ENCODE data around the gene RASEF.

RASEF gene

DNA sequence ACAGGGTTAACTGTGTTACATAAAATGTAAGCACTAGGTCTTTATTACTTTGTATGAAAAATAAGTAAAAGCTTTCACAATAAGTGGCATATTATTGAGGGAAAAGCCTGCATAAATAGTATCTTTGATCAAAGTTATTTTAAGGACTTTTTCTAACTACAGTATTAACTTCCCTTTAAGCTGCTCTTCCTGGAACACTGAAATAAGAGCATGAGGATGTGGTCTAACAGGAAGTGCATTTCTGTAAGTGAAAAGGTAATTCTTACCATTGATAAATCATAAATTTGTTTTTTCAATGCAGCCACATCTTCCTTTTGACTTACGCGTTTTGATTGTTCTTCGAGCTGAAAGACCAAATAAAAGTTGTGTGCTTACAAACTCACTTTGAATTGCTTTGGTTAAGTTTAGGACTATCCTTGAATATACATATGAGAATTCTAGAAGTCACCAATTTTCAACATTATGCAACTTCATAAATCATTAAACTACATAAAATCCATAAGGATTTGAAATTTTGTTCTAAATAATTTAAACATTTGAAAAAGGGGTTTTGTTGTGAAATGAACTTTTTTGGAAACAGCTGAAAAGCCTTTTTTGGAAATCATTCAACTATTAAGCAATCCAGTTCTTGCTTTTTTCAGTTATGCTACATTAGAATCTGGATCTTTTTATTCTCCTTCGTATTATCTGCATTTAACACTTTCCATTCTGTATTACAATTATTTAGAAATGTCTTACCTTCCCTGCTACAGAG, 50.6 kb downstream of the RASEF start:
- DNase-seq = no peak

DNA sequence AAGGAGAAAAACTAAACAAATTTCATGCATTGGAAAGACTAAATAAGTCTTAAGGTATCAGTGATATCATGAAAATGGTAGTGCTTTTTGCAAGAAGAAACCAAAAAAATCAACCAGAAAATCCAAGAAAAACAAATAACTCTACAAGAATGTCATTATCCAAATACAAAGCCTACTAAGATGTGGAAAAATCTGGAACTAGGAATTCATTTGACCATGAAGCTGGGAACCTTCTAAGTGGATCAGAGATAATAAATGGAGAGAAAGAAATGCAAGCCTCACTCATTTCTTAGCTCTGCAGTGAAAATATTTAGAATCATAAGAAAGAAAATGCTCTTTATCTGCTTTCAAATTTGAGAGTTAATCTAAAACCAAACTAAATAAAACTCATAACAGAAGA, 51.3 kb downstream of the RASEF start:
- no peak for DNase-seq

DNA sequence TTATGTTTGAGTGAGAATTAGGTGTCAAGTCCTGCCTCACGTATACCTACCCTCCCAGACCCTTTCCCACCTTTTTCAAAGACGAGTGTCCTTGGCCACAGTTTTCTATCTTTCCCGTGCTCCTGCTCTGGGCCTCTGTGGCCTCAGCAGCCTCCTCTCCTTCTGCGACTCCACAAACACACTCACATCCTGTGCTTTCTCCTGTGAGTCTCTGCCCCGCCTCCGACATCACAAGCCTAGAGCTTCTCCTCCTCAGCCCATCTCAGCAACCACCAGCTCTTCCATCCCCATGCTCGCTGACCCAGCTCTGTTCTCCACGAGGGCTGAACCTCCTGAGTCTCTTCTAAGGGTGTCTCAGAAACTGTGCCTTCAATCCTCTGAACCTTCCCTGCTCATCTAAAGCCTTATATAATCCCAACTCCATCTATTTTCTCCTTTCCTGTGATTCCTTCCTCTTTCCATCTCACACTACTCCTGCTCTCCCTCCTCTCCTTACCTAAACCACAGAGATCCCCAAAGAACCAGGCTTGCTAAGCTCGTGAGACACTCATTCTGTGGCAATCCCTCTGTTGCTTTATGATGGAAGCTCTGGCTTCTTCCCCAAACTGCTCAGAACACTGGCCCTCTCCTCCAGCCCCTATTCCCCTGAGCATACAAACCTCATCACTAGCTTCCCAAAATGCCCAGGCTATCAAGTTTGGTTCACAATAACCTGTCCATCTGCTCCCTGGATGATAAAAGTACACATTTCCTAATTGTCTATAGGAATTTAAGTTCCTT, 55.2 kb downstream of the RASEF start:
- no peak for DNase-seq

DNA sequence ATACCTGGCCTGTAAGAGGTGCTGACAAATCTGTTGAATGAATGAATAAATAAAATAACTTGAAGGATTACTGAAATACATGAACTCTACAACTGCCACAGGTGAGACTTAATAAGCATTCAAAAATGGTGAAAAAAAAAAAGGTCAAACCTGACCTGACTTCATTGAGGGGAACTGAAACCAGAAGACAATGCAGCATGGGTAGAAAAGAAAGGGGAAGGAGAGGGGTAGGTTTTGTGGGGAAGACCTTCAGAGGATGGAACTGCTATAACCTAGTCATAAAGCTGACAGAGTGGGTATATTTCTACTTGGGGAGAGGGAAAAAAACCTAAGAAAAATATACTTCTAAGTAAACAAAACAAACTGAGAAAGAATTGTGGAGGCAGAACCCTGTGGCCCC, 56.6 kb downstream of the RASEF start:
- DNase-seq = no peak

DNA sequence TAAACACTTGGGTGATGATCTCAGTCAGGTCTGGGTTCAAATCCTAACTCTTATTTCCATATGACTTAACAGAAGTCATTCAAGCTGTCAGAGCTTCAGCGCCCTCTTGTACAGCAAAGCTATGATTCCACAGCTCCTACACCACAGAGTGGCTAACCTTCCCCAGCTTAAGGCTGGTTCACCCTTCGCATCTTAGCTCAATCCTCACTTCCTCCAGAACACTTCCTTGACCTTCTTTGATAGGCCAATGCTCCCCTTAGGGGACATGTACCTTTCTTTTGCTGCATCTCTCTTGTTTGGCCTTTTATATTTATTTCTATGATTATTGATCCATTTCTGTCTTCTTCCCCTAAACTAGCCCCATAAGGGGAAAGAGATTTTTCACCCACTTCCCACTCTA, 57.0 kb downstream of the RASEF start:
- no peak for DNase-seq

DNA sequence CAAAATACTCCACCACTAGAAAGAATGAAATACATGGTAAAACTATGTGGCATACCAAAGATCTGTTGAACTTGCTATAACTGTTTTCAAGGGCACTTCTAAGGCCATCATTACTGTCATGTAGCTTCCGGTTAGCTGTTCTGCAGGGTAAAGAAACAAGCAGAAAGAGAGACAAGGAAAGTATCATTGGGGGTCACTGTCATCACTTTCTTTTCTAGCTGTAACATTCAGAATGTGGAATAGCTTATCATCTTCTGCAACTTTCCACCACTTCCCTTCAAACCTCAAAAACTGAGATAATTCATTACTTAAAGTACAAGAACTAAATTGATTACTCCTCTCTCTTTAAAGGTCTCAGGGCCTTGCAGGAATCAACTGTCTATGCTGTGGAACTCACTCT, 57.6 kb downstream of the RASEF start:
- no peak for DNase-seq

DNA sequence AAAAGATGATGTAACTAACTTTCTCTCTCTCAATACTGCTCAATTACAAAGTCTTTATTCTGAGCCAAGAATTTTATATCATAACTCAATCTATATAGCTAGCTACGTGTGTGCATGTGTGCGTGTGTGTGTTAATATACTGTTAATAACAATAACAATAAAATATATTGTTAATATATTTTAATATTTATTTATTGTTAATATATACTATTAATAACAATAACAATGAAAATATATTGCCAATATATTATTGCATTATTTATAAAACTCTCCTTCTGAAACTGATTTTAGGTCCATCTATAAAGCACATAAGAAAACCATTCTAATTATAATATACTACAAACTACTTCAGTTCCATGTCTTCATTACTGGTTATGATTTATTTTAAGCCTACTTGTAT, 60.6 kb downstream of the RASEF start:
- DNase-seq = no peak

DNA sequence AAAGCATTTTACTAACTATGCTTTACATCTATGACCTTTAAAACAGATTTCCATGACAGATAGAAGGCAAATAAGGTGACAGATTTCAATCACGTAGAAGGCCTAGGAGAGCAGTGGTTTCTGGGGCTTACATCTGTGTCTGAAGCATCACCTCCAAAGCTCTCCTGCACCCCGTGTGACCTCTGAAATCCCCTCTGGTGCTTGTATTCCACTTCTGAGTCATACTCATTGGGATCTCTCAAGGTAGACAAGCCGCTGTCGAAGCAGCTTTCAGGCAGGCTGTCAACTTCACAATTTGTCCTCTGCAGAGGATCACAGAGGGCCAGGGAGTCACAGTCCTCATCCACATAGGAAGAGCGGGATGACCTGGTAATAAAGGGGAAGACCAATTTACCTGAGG, 62.2 kb downstream of the RASEF start:
- DNase-seq = no peak

DNA sequence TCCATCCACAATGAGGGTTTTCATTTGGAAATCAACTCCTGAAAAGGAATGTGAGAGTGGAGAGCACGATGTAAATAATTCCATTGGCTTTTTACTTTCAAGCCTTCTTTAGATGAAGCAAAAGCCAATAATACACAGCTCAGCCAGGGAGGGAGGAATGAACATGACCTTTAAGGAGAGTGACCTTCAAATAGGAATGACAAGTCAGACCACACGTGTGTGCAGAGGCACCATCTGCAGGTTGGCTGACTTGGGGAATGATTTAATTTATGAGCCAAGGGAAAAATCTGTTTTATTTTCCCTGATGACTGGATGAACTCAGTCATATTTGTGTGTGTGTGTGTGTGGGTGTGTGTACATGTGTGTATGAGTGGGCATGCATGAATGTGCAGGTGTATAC, 64.5 kb downstream of the RASEF start:
- DNase-seq = no peak

DNA sequence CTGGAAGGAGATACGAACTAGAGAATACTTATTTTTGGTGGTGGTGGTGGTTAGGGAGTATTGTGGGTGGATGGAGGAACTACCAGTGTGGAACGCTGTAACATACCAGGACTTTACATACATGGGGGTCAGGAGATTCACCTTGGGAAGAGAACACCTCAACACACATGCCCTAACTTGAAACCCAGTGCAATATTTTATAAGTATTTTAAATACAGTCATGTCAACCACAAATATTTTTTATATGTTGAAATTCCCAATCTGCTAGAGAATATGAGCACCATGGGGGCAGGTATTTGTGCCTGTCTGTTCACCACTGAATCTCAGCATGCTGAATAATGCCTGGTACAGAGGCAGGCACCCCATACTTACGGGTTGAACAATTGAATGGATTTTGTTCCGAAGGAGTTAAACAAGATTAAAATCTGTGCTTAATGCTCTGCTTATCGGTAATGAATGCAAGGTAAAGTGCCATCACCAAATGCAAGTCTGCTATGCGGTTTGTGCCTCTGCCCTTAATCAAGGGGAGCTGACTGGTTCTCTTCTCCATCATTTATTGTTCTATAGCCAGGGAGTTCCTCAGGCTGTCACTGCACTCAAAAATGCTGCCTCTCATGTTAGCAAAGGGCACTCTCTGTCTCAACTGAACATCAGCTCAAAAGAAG, 65.3 kb downstream of the RASEF start:
- no peak for DNase-seq

DNA sequence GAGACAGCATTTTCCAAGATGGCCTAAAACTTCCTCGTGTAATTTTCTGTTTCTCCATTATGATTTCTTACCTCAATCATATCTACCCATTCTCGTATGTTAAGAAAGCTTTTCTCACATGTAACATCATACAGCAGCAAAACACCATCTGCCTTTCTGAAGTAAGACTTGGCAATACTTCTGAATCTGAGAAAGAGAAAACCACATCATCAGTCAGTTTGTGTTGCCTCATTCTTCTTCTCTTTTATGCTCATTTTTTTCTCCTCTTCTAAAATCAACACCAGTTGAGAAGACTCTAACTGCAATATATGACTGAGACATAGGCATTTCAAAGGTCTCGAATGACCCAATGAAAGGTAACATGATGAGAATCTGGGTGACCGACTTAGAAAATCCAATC, 66.0 kb downstream of the RASEF start:
- DNase-seq = no peak

DNA sequence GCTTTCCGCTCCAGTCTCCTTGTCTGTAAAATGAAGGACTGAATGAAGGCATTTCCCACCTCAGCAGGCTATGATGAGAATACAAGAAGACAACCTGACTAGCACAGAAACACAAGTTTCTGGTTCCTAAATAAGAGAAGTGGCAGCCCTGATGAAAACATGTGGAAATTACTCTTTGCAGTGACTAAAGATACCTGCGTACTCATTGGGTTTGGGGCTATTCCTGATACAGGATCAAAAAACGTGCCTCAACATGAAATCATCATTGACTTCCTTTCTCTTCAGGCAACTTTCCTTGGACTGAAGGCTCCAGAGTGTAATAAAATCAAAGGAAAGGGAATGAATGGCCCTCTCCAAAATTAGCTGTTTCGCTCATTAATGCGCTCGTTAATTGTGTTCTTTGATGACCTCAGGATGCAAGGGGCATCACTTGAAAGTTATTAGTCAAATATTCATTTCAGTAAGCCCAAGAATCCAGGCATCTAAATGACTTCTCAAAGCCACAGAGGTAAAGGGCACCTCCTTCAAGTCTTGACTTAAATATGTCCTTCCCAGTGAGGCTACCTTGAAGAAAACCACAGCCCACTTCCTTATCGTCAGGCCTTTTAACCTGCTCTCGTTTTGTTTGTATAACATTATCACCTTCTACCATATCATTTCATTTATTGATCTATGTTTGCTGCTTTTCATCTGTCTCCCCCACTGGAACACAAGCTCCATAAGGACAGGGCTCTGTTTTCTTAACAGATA, 68.9 kb downstream of the RASEF start:
- no peak for DNase-seq

DNA sequence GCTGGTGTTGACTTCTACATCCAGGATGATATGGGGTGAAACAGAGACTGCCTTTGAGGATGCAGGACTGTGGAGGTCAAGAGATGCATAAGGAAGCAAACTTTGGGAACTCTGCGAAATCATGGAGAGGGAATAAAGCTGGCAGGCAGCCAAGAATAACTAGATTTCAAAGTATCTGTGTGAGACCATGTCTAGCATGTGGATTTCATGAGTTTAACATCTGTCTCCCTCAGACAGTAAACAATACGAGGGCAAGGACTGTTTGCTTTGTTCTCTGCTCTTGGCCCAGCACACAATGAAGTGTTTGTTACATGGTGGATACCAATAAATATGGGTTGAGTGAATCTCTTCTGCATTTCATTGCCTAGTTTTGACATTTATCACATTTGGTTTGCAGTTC, 71.3 kb downstream of the RASEF start:
- DNase-seq = no peak

DNA sequence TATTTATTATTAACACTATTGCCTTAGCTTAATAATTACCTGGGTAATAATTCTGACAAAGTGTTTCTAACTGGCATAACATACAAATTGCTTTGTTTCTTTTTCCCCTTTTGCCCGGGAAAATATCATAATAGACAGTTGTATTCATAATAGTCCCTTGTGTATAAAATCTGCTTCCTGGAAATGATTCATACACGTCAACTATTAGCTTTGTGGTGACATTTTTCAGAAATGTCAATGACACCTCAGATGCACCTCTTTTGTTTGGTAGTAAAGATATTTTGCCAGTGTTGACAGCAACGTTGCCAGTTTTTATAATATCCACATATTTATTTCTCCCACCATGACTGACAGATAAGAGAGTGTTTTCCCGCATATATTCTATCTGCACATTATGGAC, 73.0 kb downstream of the RASEF start:
- DNase-seq = no peak

DNA sequence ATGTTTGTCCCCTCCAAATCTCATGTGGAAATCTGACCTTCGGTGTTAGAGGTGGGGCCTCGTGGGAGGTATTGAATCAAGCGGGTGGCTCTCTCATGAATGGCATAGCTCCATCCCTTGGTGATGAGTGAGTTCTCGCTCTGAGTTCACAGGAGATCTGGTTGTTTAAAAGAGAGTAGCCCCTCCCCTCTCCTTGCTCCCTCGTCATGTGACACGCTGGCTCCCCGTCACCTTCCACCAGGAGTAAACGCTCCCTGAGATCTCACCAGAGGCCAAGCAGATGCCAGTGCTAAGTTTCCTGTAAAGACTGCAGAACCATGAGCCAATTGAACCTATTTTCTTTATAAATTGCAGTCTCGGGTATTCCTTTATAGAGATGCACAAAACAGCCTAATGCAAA, 74.5 kb downstream of the RASEF start:
- DNase-seq = no peak

DNA sequence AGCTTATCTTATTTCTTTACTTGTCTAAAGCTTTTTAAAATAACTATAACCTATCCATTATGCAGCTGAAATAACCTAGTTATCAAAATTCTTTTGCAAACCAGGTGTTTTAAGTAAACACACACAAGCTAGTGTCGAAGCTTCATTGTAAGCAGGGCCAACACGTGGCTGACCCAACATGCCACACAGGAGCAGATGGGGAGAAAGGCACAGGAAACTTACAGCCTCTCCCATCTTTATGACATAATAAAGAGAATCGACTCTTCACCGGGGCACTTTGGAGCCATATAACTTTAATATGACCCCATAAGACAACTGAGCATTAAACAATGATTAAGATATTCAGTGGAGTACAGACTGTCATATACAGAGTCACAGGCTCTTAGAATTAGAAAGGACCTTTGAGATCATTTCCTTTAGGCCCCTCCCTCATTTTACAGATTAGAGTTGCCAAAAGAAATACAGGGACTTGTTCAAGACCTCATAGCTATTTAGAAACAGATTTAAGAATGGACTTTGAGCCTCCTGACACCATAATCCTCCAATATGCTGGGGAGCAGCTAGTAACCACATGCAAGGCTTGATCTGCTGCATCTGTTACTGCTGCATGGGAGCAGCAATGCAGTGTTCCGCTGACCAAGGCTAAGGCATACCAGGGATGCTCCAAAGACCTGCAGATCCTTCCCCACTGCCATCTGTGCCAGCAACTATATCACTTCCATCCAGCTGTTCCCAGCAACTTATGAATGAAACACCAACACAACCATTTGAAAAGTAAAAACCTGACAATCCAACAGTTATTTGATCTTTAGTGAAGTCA, 75.4 kb downstream of the RASEF start:
- no peak for DNase-seq

DNA sequence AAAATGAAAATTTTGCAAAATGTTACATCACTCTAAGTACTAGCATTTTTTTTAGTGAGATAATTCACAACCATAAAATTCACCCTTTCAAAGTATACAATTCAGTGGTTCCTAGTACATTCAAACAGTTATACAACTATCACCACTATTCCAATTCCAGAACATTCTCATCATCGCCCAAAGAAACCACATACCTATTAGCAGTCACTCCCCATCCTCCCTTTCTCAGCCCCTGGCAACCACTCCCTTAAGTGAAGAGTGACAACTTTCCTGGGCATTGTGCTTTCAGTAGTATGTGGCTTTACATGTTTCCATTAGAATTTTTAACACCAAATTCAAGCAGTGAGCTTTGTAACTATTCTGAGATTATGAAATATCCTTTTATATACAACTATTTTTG, 81.4 kb downstream of the RASEF start:
- DNase-seq = no peak

DNA sequence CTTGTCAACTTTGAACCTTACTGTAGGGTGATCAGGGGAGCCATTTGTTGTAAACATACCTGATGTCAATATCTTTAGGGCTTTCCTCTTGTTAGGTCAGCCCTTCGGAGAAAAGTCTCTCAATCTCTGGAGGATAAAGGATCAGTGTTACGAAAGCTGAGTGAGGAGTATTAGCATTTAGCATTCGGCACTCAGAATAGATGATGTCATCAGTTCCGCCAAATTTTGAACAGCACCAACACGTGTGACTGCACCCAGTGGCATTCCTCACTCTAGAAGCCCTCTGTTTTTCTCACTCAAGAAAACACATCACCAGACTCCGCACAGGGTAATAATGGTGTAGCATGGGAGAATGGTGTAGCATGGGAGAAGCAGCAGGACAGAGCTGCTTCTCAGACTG, 87.8 kb downstream of the RASEF start:
- DNase-seq = no peak

DNA sequence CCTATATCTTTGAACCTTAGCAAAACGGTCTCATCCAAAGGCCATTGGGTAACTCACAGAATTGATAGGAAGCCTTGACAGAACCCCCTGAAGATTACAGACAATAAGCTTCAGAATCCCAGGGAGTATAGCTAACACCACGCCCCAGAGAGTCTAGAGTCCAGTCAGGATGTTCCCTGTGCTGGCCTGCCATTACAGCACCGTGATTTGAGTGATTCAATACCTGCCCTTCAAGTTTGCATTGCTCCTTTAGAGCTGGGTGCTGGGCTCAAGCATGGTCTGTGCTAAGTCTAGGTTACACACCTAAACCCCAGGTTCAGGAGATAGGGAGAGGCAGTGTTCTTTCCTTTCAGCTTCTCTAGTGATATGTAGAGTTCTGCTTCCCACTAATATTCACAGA, 90.5 kb downstream of the RASEF start:
- DNase-seq = no peak

DNA sequence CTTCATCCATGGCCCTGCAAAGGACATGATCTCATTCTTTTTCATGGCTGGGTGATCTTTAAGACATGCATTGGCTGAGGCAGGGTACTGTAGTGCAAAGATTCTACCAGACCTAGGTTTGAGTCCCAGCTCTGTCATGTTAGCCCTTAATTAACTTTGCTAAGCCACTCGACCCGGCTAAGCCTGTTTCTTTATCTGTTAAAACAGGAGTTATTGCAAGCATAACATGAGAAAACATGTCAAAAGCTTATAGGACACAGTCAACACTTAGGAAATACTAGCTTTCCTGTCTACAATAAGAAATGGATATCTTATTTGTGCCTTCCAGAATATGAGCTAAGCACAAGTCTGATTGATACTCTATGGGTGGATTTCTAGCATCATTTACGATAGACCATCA, 92.6 kb downstream of the RASEF start:
- DNase-seq = no peak

DNA sequence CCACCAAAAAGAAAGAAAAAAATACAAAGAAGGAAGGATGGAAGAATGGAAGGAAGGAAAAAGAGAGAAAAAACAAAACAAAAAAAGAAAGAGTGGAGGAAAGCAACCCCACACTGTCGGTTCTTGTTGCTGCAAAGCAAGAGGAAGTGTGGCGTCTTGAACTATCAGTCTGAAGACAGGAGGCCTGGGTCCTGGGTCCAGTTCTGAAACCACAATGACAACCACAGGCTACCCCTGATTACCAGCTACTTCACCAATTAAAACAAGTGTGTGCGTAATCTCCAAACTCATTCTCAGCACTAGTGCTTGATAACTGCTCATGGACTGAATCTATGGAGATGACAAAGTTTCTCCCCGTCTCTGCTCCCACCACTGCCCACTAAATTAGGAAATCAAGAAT, 93.7 kb downstream of the RASEF start:
- no peak for DNase-seq

DNA sequence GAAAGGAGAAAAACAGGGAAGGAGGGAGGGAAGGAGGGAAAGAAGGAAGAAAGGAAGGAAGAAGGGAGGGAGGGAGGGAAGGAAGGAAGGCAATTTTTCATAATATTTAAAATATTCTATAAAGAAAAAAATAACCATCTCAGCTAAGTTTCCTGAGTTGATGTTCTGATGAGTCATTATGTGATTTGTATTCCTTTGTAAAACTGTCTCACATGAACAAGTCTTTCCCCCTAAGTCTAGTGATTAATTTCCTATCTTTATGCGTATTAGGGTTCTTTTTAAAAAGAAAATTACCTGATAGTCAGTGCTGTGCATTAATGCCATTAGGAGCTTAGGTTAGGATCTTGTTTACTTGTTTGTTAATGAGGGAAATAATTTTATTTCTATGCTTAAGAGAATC, 94.1 kb downstream of the RASEF start:
- no peak for DNase-seq

DNA sequence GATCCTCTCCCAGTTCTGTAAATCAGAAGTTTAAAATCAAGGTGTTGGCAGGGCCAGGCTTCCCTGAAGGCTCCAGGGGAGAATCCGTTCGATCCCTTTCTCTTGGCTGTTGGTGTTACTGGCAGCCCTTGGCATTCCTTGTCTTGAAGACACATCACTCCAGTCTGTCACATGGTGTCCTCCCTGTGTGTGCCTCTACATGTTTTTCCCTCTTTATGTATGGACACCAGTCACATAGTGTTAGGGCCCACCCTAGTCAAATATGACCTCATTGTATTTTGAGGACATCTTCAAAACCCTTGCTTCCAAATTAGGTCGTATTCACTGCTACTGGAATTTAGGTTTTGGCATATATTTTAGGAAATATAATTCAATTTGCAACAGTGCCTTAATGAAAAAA, 94.6 kb downstream of the RASEF start:
- no peak for DNase-seq

Measured in activated T-cell treated with anti-CD3 and anti-CD28 coated beads for 4 hours (primary cell).